Measurements from ENCODE around the gene AKR1B15.

AKR1B15 gene

GRCh38 chr7:134599371-134599770 lies 50.5 kb downstream of the AKR1B15 start:
- no peak overlapping the region for H3K23ac ChIP-seq (ENCODE audit: low read length)
- no peak overlapping the region for H2AK5ac ChIP-seq (ENCODE audit: low read length)
- H2BK5ac ChIP-seq (ENCODE audit: low read length) = no peak overlapping the region
- no peak overlapping the region for H2BK120ac ChIP-seq (ENCODE audit: low read depth, low read length)
- H4K8ac ChIP-seq (ENCODE audit: low read depth, low read length) = no peak overlapping the region
- no peak for DNase-seq
- no peaks in the 10 kb centered on the region for H3K79me1 ChIP-seq (ENCODE audit: low read length)
- no peaks in the 10 kb centered on the region for H3K36me3 ChIP-seq (ENCODE audit: control insufficient read depth, insufficient read depth, low read length)
- H2BK15ac ChIP-seq (replicated peaks; ENCODE audit: low read depth) = no peak overlapping the region
- H4K5ac ChIP-seq (ENCODE audit: low read length) = no peak overlapping the region
- no peak overlapping the region for H3K18ac ChIP-seq (ENCODE audit: low read length)
- no peaks in the 10 kb centered on the region for H3K79me2 ChIP-seq (ENCODE audit: control insufficient read depth, insufficient read depth, low read length)
- WGBS (ENCODE audit: extremely low coverage, insufficient coverage, low lambda C conversion rate) = no CpG with 5 or more reads among the region's 6 CpGs
- no peak overlapping the region for H3K27ac ChIP-seq (ENCODE audit: low read depth, low read length)
- H3K9ac ChIP-seq (ENCODE audit: low read length) = no peak overlapping the region
- no peaks in the 10 kb centered on the region for H3K4me1 ChIP-seq (ENCODE audit: control insufficient read depth, low read depth, low read length)
- H3K4me2 ChIP-seq (ENCODE audit: low read length) = no peak overlapping the region
- H3K27me3 ChIP-seq (ENCODE audit: insufficient read depth, low read length, poor library complexity) = no peaks in the 10 kb centered on the region
- no peak overlapping the region for H3K4me3 ChIP-seq (ENCODE audit: low read length)
- no peak overlapping the region for H3K4ac ChIP-seq (ENCODE audit: low read depth, low read length)
- H3K56ac ChIP-seq (ENCODE audit: low read length) = no peak overlapping the region

GRCh38 chr7:134601459-134601858 lies 52.5 kb downstream of the AKR1B15 start:
- no peak overlapping the region for H2BK5ac ChIP-seq (ENCODE audit: low read length)
- no peaks in the 10 kb centered on the region for H3K79me1 ChIP-seq (ENCODE audit: low read length)
- H3K79me2 ChIP-seq (ENCODE audit: control insufficient read depth, insufficient read depth, low read length) = no peaks in the 10 kb centered on the region
- H4K8ac ChIP-seq (ENCODE audit: low read depth, low read length) = no peak overlapping the region
- H3K36me3 ChIP-seq (ENCODE audit: control insufficient read depth, insufficient read depth, low read length) = no peaks in the 10 kb centered on the region
- H3K4me3 ChIP-seq (ENCODE audit: low read length) = no peak overlapping the region
- H3K4ac ChIP-seq (ENCODE audit: low read depth, low read length) = no peak overlapping the region
- no CpG with 5 or more reads among the region's 4 CpGs for WGBS (ENCODE audit: extremely low coverage, insufficient coverage, low lambda C conversion rate)
- H3K4me1 ChIP-seq (ENCODE audit: control insufficient read depth, low read depth, low read length) = no peaks in the 10 kb centered on the region
- H2BK15ac ChIP-seq (replicated peaks; ENCODE audit: low read depth) = no peak overlapping the region
- no peaks in the 10 kb centered on the region for H3K27me3 ChIP-seq (ENCODE audit: insufficient read depth, low read length, poor library complexity)
- H3K23ac ChIP-seq (ENCODE audit: low read length) = no peak overlapping the region
- no peak for DNase-seq
- no peak overlapping the region for H2AK5ac ChIP-seq (ENCODE audit: low read length)
- no peak overlapping the region for H2BK120ac ChIP-seq (ENCODE audit: low read depth, low read length)
- no peak overlapping the region for H3K18ac ChIP-seq (ENCODE audit: low read length)
- no peak overlapping the region for H4K5ac ChIP-seq (ENCODE audit: low read length)
- H3K9ac ChIP-seq (ENCODE audit: low read length) = no peak overlapping the region
- no peak overlapping the region for H3K56ac ChIP-seq (ENCODE audit: low read length)
- no peak overlapping the region for H3K27ac ChIP-seq (ENCODE audit: low read depth, low read length)
- H3K4me2 ChIP-seq (ENCODE audit: low read length) = no peak overlapping the region

DNA sequence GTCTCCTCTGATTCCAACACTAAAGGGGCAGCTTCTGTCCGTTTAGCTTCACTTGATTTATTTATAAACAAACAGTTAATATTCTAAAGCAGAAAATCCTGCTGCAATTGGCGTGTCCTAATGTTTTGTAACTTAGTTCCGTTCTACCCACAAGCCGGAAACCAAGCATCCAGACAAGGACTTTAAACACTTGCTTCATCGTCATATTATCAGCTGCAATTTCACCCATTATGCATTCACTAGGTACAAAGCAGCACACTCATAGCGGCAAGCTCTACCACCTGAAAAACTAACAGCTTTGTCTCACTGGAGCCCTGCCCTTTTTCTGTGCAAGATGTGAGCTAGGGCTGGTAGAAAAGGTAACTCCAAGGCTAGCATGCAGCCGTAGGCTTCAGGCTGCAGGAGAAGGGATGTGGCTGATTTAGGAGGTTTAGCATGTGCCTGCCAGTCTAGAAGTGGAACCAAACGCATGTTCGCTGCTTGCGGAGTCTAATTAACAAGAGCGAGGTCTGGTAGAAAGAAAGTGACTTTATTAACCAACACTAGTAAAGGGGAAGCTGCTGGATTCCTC lies 54.1 kb downstream of the AKR1B15 start:
- Histone ChIP-seq H3K27ac (ENCODE audit: low read depth, low read length) (no peak overlapping the region), H3K4ac (ENCODE audit: low read depth, low read length) (no peak overlapping the region), H3K18ac (ENCODE audit: low read length) (no peak overlapping the region), H4K8ac (ENCODE audit: low read depth, low read length) (no peak overlapping the region), H2BK120ac (ENCODE audit: low read depth, low read length) (no peak overlapping the region), H3K79me2 (ENCODE audit: control insufficient read depth, insufficient read depth, low read length) (no peaks in the 10 kb centered on the region), H3K27me3 (ENCODE audit: insufficient read depth, low read length, poor library complexity) (no peaks in the 10 kb centered on the region), H3K36me3 (ENCODE audit: control insufficient read depth, insufficient read depth, low read length) (no peaks in the 10 kb centered on the region), H3K4me2 (ENCODE audit: low read length) (no peak overlapping the region), H2AK5ac (ENCODE audit: low read length) (no peak overlapping the region), H2BK15ac (replicated peaks; ENCODE audit: low read depth) (no peak overlapping the region), H2BK5ac (ENCODE audit: low read length) (no peak overlapping the region), H4K5ac (ENCODE audit: low read length) (no peak overlapping the region), H3K4me3 (ENCODE audit: low read length) (no peak overlapping the region), H3K79me1 (ENCODE audit: low read length) (no peaks in the 10 kb centered on the region), H3K4me1 (ENCODE audit: control insufficient read depth, low read depth, low read length) (no peaks in the 10 kb centered on the region), H3K23ac (ENCODE audit: low read length) (no peak overlapping the region), H3K56ac (ENCODE audit: low read length) (no peak overlapping the region), H3K9ac (ENCODE audit: low read length) (no peak overlapping the region)
- no peak for DNase-seq
- WGBS (ENCODE audit: extremely low coverage, insufficient coverage, low lambda C conversion rate) = no CpG with 5 or more reads among the region's 11 CpGs

GRCh38 chr7:134605978-134606923 lies 57.3 kb downstream of the AKR1B15 start:
- Histone ChIP-seq H3K23ac (ENCODE audit: low read length) (no peak overlapping the region), H3K4me2 (ENCODE audit: low read length) (no peak overlapping the region), H3K79me1 (ENCODE audit: low read length) (no peaks in the 10 kb centered on the region), H2BK15ac (replicated peaks; ENCODE audit: low read depth) (no peak overlapping the region), H3K9ac (ENCODE audit: low read length) (no peak overlapping the region), H3K27me3 (ENCODE audit: insufficient read depth, low read length, poor library complexity) (no peaks in the 10 kb centered on the region), H2AK5ac (ENCODE audit: low read length) (no peak overlapping the region), H3K36me3 (ENCODE audit: control insufficient read depth, insufficient read depth, low read length) (no peaks in the 10 kb centered on the region), H3K27ac (ENCODE audit: low read depth, low read length) (no peak overlapping the region), H2BK5ac (ENCODE audit: low read length) (no peak overlapping the region), H4K5ac (ENCODE audit: low read length) (no peak overlapping the region), H3K18ac (ENCODE audit: low read length) (no peak overlapping the region), H3K4ac (ENCODE audit: low read depth, low read length) (no peak overlapping the region), H4K8ac (ENCODE audit: low read depth, low read length) (no peak overlapping the region), H2BK120ac (ENCODE audit: low read depth, low read length) (no peak overlapping the region), H3K56ac (ENCODE audit: low read length) (no peak overlapping the region), H3K4me3 (ENCODE audit: low read length) (no peak overlapping the region), H3K79me2 (ENCODE audit: control insufficient read depth, insufficient read depth, low read length) (no peaks in the 10 kb centered on the region), H3K4me1 (ENCODE audit: control insufficient read depth, low read depth, low read length) (no peaks in the 10 kb centered on the region)
- peak; percentile 46 for DNase-seq
- WGBS (ENCODE audit: extremely low coverage, insufficient coverage, low lambda C conversion rate) = no CpG with 5 or more reads among the region's 14 CpGs

GRCh38 chr7:134611611-134612151 lies 62.8 kb downstream of the AKR1B15 start:
- Histone ChIP-seq H3K27me3 (ENCODE audit: insufficient read depth, low read length, poor library complexity) (no peaks in the 10 kb centered on the region), H4K5ac (ENCODE audit: low read length) (no peak overlapping the region), H2AK5ac (ENCODE audit: low read length) (no peak overlapping the region), H3K18ac (ENCODE audit: low read length) (no peak overlapping the region), H3K27ac (ENCODE audit: low read depth, low read length) (no peak overlapping the region), H3K4me1 (ENCODE audit: control insufficient read depth, low read depth, low read length) (no peaks in the 10 kb centered on the region), H3K36me3 (ENCODE audit: control insufficient read depth, insufficient read depth, low read length) (no peaks in the 10 kb centered on the region), H3K9ac (ENCODE audit: low read length) (no peak overlapping the region), H3K4me3 (ENCODE audit: low read length) (no peak overlapping the region), H4K8ac (ENCODE audit: low read depth, low read length) (no peak overlapping the region), H2BK120ac (ENCODE audit: low read depth, low read length) (no peak overlapping the region), H3K23ac (ENCODE audit: low read length) (no peak overlapping the region), H3K4me2 (ENCODE audit: low read length) (no peak overlapping the region), H3K56ac (ENCODE audit: low read length) (no peak overlapping the region), H2BK15ac (replicated peaks; ENCODE audit: low read depth) (no peak overlapping the region), H3K79me2 (ENCODE audit: control insufficient read depth, insufficient read depth, low read length) (no peaks in the 10 kb centered on the region), H2BK5ac (ENCODE audit: low read length) (no peak overlapping the region), H3K79me1 (ENCODE audit: low read length) (no peaks in the 10 kb centered on the region), H3K4ac (ENCODE audit: low read depth, low read length) (no peak overlapping the region)
- no peak for DNase-seq
- no CpG with 5 or more reads among the region's 6 CpGs for WGBS (ENCODE audit: extremely low coverage, insufficient coverage, low lambda C conversion rate)

All from mesendoderm (in vitro differentiated cells).